Panc1 (cell line): ENCODE measurements around the gene GRIN2B. TPM values are rescaled to one million over a fixed set of nuclear protein-coding genes. Genes with fewer than 3 reads are reported as not detected.

Experiments used
- ATAC-seq: fragments of 200-7000 bp; cut with Tn5 transposase; 2 replicates; pipeline ENCODE4 v1.9.1; 2020; ENCODE audit warnings: mild to moderate bottlenecking, moderate library complexity
- BruUV-seq: library from RNA; stranded (reverse); fragments of 400-500 nt; replicated peaks from 2 replicates; lab custom pipeline; 2021; lab: Mats Ljungman, UMichigan
- CTCF ChIA-PET: fragments of 300-600 bp; sonication (Branson Sonifier 250); formaldehyde crosslinking; loops from one replicate; lab custom pipeline; 2022; ENCODE audit warnings: antibody characterized with exemption; lab: Charles Lee
- POLR2A ChIA-PET: fragments of 300-600 bp; sonication (Branson Sonifier 250); formaldehyde crosslinking; loops from one replicate; lab custom pipeline; 2022; ENCODE audit warnings: antibody characterized with exemption; lab: Charles Lee
- DNase-seq: peaks from one replicate; pipeline ENCODE4 v3.0.0-alpha.2; 2010; ENCODE audit warnings: low read depth, low spot score
- H3K27ac ChIP-seq: 2 replicates; pipeline ENCODE4 v1.5.1; 2011; ENCODE audit warnings: mild to moderate bottlenecking, low read length, inconsistent platforms
- H3K27me3 ChIP-seq: fragments of 200-500 bp; sonication (Bioruptor generic); 2 replicates; pipeline ENCODE4 v1.6.0; 2014; ENCODE audit warnings: low read length, inconsistent platforms; ENCODE audit not compliant: control insufficient read depth, insufficient read depth
- H3K36me3 ChIP-seq: fragments of 200-500 bp; sonication (Bioruptor generic); 2 replicates; pipeline ENCODE4 v1.5.1; 2014; ENCODE audit warnings: inconsistent platforms, mild to moderate bottlenecking, low read length, moderate library complexity; ENCODE audit not compliant: control insufficient read depth, insufficient read depth
- H3K4me1 ChIP-seq: 2 replicates; pipeline ENCODE4 v1.5.1; 2011; ENCODE audit warnings: inconsistent platforms, mild to moderate bottlenecking, low read length, moderate library complexity; ENCODE audit not compliant: control insufficient read depth, insufficient read depth
- H3K4me3 ChIP-seq, 2 experiments: 2 replicates each; pipeline ENCODE4 v1.5.1; 2011 to 2012; ENCODE audit warnings: low read depth in 2 of 2, low read length in 2 of 2, mild to moderate bottlenecking in 2 of 2, inconsistent platforms in 1 of 2, moderate library complexity in 1 of 2
- H3K9me3 ChIP-seq: fragments of 200-500 bp; sonication (Bioruptor generic); 2 replicates; pipeline ENCODE4 v1.5.1; 2014; ENCODE audit warnings: low read depth, mild to moderate bottlenecking, inconsistent platforms, low read length, moderate library complexity; ENCODE audit not compliant: control insufficient read depth, insufficient read depth
- POLR2AphosphoS5 ChIP-seq: IDR thresholded peaks from 2 replicates; pipeline ENCODE4 v1.6.1; 2012; ENCODE audit warnings: mild to moderate bottlenecking, low read depth, low read length, moderate library complexity
- SIN3A ChIP-seq: IDR thresholded peaks from 2 replicates; pipeline ENCODE4 v1.6.1; 2012; ENCODE audit warnings: low read depth, mild to moderate bottlenecking, low read length, moderate library complexity, borderline replicate concordance; ENCODE audit not compliant: insufficient read depth
- TCF7L2 ChIP-seq: IDR thresholded peaks from 2 replicates; pipeline ENCODE4 v1.6.1; 2011; ENCODE audit warnings: mild to moderate bottlenecking, low read depth, low read length, inconsistent platforms
- in situ Hi-C: cut with HindIII; loops from 2 replicates; pipeline ENCODE4 v1.10.0; 2016; ENCODE audit warnings: low sequenced_read_pairs, low pct_unique_long_range_greater_than_20kb
- intact Hi-C: fragments of 100-400 bp; cut with micrococcal nuclease; formaldehyde crosslinking; loops from one replicate; pipeline ENCODE4 v1.10.0; 2022; ENCODE audit not compliant: unreplicated experiment
- total RNA-seq: library from RNA; stranded (reverse); gene quantifications from one replicate; pipeline ENCODE4 v1.2.1, GENCODE V29; 2021; ENCODE audit not compliant: unreplicated experiment
- TF ChIP-seq, protein P1 (sequence below), 2 experiments: IDR thresholded peaks; 2 replicates each; pipeline ENCODE4 v1.6.1; 2011 to 2012; ENCODE audit warnings: low read depth in 2 of 2, control low read depth in 1 of 2, low read length in 1 of 2, mild to moderate bottlenecking in 1 of 2, moderate library complexity in 1 of 2; ENCODE audit not compliant: insufficient read depth in 1 of 2
- TF ChIP-seq, protein P2 (sequence below): fragments of 450-650 bp; IDR thresholded peaks from 2 replicates; pipeline ENCODE4 v1.5.1; 2017; ENCODE audit warnings: mild to moderate bottlenecking

The GRIN2B gene
- total RNA-seq, 1 experiment from 2014 or later, result not detected

DNA sequence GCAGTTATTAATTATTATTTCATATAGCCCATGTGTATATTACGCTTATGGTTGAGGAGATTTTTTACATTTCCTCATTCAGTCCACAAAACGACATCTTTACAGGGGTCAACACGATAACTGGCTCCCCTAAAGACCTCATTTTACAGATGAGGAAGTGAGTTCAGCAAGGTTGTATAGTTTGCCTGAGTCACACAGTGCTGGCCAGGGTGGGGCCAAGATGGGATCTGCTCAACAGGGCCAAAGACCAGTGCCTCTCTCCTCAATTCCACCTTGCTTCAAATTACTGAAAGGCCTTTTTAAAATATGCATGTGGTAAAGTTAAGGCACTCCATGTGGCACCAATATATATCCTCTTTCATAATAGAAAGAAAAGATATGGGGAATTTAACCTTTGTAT is 13.1 kb downstream of the GRIN2B start:
- intact Hi-C loops (no loop called here), in situ Hi-C loops (no loop called here)
- DNase-seq, result no peak
- no peaks in the 10 kb centered on the region for H3K9me3 ChIP-seq
- TF ChIP-seq POLR2AphosphoS5 (no peak), SIN3A (no peak), TCF7L2 (no peak)
- TF ChIP-seq, protein P1, sequence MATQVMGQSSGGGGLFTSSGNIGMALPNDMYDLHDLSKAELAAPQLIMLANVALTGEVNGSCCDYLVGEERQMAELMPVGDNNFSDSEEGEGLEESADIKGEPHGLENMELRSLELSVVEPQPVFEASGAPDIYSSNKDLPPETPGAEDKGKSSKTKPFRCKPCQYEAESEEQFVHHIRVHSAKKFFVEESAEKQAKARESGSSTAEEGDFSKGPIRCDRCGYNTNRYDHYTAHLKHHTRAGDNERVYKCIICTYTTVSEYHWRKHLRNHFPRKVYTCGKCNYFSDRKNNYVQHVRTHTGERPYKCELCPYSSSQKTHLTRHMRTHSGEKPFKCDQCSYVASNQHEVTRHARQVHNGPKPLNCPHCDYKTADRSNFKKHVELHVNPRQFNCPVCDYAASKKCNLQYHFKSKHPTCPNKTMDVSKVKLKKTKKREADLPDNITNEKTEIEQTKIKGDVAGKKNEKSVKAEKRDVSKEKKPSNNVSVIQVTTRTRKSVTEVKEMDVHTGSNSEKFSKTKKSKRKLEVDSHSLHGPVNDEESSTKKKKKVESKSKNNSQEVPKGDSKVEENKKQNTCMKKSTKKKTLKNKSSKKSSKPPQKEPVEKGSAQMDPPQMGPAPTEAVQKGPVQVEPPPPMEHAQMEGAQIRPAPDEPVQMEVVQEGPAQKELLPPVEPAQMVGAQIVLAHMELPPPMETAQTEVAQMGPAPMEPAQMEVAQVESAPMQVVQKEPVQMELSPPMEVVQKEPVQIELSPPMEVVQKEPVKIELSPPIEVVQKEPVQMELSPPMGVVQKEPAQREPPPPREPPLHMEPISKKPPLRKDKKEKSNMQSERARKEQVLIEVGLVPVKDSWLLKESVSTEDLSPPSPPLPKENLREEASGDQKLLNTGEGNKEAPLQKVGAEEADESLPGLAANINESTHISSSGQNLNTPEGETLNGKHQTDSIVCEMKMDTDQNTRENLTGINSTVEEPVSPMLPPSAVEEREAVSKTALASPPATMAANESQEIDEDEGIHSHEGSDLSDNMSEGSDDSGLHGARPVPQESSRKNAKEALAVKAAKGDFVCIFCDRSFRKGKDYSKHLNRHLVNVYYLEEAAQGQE (IDR thresholded peaks at IDR 0.05; ENCODE audit: insufficient read depth in 1 of 2, low read depth in 2 of 2, low read length in 1 of 2), result no peak
- TF ChIP-seq, protein P2, sequence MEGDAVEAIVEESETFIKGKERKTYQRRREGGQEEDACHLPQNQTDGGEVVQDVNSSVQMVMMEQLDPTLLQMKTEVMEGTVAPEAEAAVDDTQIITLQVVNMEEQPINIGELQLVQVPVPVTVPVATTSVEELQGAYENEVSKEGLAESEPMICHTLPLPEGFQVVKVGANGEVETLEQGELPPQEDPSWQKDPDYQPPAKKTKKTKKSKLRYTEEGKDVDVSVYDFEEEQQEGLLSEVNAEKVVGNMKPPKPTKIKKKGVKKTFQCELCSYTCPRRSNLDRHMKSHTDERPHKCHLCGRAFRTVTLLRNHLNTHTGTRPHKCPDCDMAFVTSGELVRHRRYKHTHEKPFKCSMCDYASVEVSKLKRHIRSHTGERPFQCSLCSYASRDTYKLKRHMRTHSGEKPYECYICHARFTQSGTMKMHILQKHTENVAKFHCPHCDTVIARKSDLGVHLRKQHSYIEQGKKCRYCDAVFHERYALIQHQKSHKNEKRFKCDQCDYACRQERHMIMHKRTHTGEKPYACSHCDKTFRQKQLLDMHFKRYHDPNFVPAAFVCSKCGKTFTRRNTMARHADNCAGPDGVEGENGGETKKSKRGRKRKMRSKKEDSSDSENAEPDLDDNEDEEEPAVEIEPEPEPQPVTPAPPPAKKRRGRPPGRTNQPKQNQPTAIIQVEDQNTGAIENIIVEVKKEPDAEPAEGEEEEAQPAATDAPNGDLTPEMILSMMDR, result no peak
- ATAC-seq, result no peak
- H3K4me1 ChIP-seq, result no peaks in the 10 kb centered on the region
- BruUV-seq, result no TSS peak
- no peaks in the 10 kb centered on the region for H3K36me3 ChIP-seq
- H3K27ac ChIP-seq, result no peak overlapping the region
- ChIA-PET CTCF (no interaction called here), POLR2A (no interaction called here)
- H3K4me3 ChIP-seq, result no peak overlapping the region
- H3K27me3 ChIP-seq, result no peaks in the 10 kb centered on the region; the same call in 1 of the 2 replicates

DNA sequence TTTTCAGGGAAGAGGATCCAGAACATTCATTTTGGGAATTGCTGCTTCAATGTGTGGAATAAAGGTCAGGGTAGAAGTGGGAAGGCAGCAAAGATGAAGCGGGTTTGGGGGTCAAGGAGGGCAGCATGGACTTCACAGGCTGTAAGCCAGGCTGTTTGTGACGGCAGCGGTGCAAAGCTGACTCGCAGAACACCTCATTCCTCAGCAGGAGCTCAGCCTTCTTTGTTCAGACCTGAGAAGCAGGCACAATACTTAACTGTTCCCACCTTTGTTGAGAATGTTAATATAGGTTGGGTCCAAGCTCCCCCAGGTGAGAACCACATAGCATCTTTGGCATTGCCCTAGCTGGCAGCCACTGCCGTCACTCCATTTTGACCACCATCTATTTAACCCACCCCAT is 16.7 kb downstream of the GRIN2B start:
- no TSS peak for BruUV-seq
- POLR2A ChIA-PET, result no interaction called here
- TF ChIP-seq, protein P2, result no peak
- no peak for TF ChIP-seq TCF7L2
- TF ChIP-seq SIN3A, result no peak
- TF ChIP-seq POLR2AphosphoS5, result no peak
- TF ChIP-seq, protein P1 (IDR thresholded peaks at IDR 0.05; ENCODE audit: insufficient read depth in 1 of 2, low read depth in 2 of 2, low read length in 1 of 2), result no peak
- CTCF ChIA-PET, result no interaction called here
- Histone ChIP-seq H3K9me3 (no peaks in the 10 kb centered on the region), H3K27ac (no peak overlapping the region), H3K27me3 (no peaks in the 10 kb centered on the region; the same call in none of the 2 replicates), H3K4me3 (no peak overlapping the region), H3K4me1 (no peaks in the 10 kb centered on the region), H3K36me3 (no peaks in the 10 kb centered on the region)
- DNase-seq (no peak), ATAC-seq (no peak)
- in situ Hi-C loops (no loop called here), intact Hi-C loops (no loop called here)
